HEK293 (cell line): ENCODE data around the gene NMNAT3.

Experiments used
- CTCF ChIA-PET: fragments of 350-600 bp; formaldehyde crosslinking; extraction: SDS; loops from one replicate; lab custom pipeline; 2021; ENCODE audit warnings: antibody characterized with exemption; lab: Yijun Ruan, JAX
- POLR2A ChIA-PET: fragments of 300-600 bp; formaldehyde crosslinking; extraction: SDS; loops from one replicate; lab custom pipeline; 2020; ENCODE audit warnings: antibody characterized with exemption, inconsistent platforms; lab: Yijun Ruan, JAX
- H3K27ac ChIP-seq: fragments of 200-500 bp; sonication (Bioruptor generic); 2 replicates; pipeline ENCODE4 v1.5.1; 2014; ENCODE audit warnings: low read depth, low read length, control low read depth, inconsistent platforms; ENCODE audit errors: extremely low read depth
- H3K36me3 ChIP-seq, 2 experiments: fragments of 200-500 bp in 1 of 2; sonication (Bioruptor generic) in 1 of 2; 1 replicate in 1 of 2; 2 replicates in 1 of 2; pipeline ENCODE4 v1.5.1; 2014 to 2017; ENCODE audit warnings: inconsistent platforms in 2 of 2, low read length in 2 of 2; ENCODE audit not compliant: control insufficient read depth in 2 of 2, insufficient read depth in 1 of 2
- H3K4me1 ChIP-seq: fragments of 200-500 bp; sonication (Bioruptor generic); 2 replicates; pipeline ENCODE4 v1.5.1; 2014; ENCODE audit warnings: mild to moderate bottlenecking, low read length, inconsistent platforms; ENCODE audit not compliant: control insufficient read depth, insufficient read depth
- H3K4me3 ChIP-seq: 2 replicates; pipeline ENCODE4 v1.5.1; 2011; ENCODE audit warnings: low read depth, mild to moderate bottlenecking, control low read depth, low read length, moderate library complexity
- H3K9me3 ChIP-seq: fragments of 200-500 bp; sonication (Bioruptor generic); 2 replicates; pipeline ENCODE4 v1.5.1; 2014; ENCODE audit warnings: low read depth, low read length, inconsistent platforms; ENCODE audit not compliant: control insufficient read depth, insufficient read depth
- KLF1 ChIP-seq: fragments of 450-650 bp; formaldehyde crosslinking; IDR thresholded peaks from 2 replicates; pipeline ENCODE4 v1.5.1; 2016; ENCODE audit warnings: missing biosample characterization, missing genetic modification characterization
- KLF17 ChIP-seq: fragments of 450-650 bp; formaldehyde crosslinking; IDR thresholded peaks from 2 replicates; pipeline ENCODE4 v1.5.1; 2016; ENCODE audit warnings: missing biosample characterization, missing genetic modification characterization
- SCRT2 ChIP-seq: fragments of 450-650 bp; formaldehyde crosslinking; IDR thresholded peaks from 2 replicates; pipeline ENCODE4 v1.5.1; 2016; ENCODE audit warnings: missing biosample characterization, missing genetic modification characterization
- SP3 ChIP-seq: fragments of 450-650 bp; formaldehyde crosslinking; IDR thresholded peaks from 2 replicates; pipeline ENCODE4 v1.5.1; 2016; ENCODE audit warnings: missing biosample characterization, missing genetic modification characterization
- SP7 ChIP-seq: fragments of 450-650 bp; formaldehyde crosslinking; IDR thresholded peaks from 2 replicates; pipeline ENCODE4 v1.5.1; 2016; ENCODE audit warnings: missing biosample characterization, missing genetic modification characterization
- ZBTB44 ChIP-seq: fragments of 450-650 bp; IDR thresholded peaks from 2 replicates; pipeline ENCODE4 v1.5.1; 2018; ENCODE audit warnings: missing biosample characterization, mild to moderate bottlenecking, missing genetic modification characterization
- ZNF114 ChIP-seq: fragments of 450-650 bp; formaldehyde crosslinking; IDR thresholded peaks from 2 replicates; pipeline ENCODE4 v1.5.0; 2017; ENCODE audit warnings: missing biosample characterization, missing genetic modification characterization
- ZNF146 ChIP-seq: fragments of 450-650 bp; formaldehyde crosslinking; IDR thresholded peaks from 2 replicates; pipeline ENCODE4 v1.5.1; 2016; ENCODE audit warnings: missing biosample characterization, missing genetic modification characterization
- ZNF155 ChIP-seq: fragments of 450-650 bp; formaldehyde crosslinking; IDR thresholded peaks from 2 replicates; pipeline ENCODE4 v1.5.1; 2016; ENCODE audit warnings: missing biosample characterization, missing genetic modification characterization
- ZNF18 ChIP-seq: fragments of 450-650 bp; formaldehyde crosslinking; IDR thresholded peaks from 2 replicates; pipeline ENCODE4 v1.5.1; 2016; ENCODE audit warnings: missing biosample characterization, missing genetic modification characterization
- ZNF211 ChIP-seq: fragments of 450-650 bp; formaldehyde crosslinking; IDR thresholded peaks from 2 replicates; pipeline ENCODE4 v1.5.1; 2016; ENCODE audit warnings: low read depth, missing biosample characterization, missing genetic modification characterization
- ZNF266 ChIP-seq: fragments of 450-650 bp; formaldehyde crosslinking; IDR thresholded peaks from 2 replicates; pipeline ENCODE4 v1.5.1; 2016; ENCODE audit warnings: missing biosample characterization, missing genetic modification characterization, low read depth
- ZNF274 ChIP-seq, 2 experiments: fragments of 200-500 bp in 1 of 2; fragments of 450-650 bp in 1 of 2; sonication (Bioruptor generic) in 1 of 2; formaldehyde crosslinking in 1 of 2; IDR thresholded peaks; 2 replicates each; pipeline versions ENCODE4 v1.5.1 to v1.6.1; 2014 to 2016; ENCODE audit warnings: borderline replicate concordance in 1 of 2, inconsistent platforms in 1 of 2, low read length in 1 of 2, missing biosample characterization in 1 of 2, missing genetic modification characterization in 1 of 2
- ZNF391 ChIP-seq: fragments of 450-650 bp; formaldehyde crosslinking; IDR thresholded peaks from 2 replicates; pipeline ENCODE4 v1.5.1; 2016; ENCODE audit warnings: low read depth, missing biosample characterization, missing genetic modification characterization, borderline replicate concordance
- ZNF394 ChIP-seq: fragments of 450-650 bp; formaldehyde crosslinking; IDR thresholded peaks from 2 replicates; pipeline ENCODE4 v1.5.1; 2016; ENCODE audit warnings: missing biosample characterization, missing genetic modification characterization, mild to moderate bottlenecking, moderate library complexity, borderline replicate concordance
- ZNF501 ChIP-seq: fragments of 450-650 bp; formaldehyde crosslinking; IDR thresholded peaks from 2 replicates; pipeline ENCODE4 v1.5.1; 2016; ENCODE audit warnings: missing biosample characterization, missing genetic modification characterization
- ZNF548 ChIP-seq: fragments of 450-650 bp; formaldehyde crosslinking; IDR thresholded peaks from 2 replicates; pipeline ENCODE4 v1.5.1; 2016; ENCODE audit warnings: missing biosample characterization, missing genetic modification characterization
- ZNF549 ChIP-seq: fragments of 450-650 bp; IDR thresholded peaks from 2 replicates; pipeline ENCODE4 v1.5.1; 2018; ENCODE audit warnings: missing biosample characterization, missing genetic modification characterization, mild to moderate bottlenecking, inconsistent platforms, moderate library complexity
- ZNF560 ChIP-seq: fragments of 450-650 bp; formaldehyde crosslinking; IDR thresholded peaks from 2 replicates; pipeline ENCODE4 v1.5.1; 2017; ENCODE audit warnings: missing biosample characterization, missing genetic modification characterization, borderline replicate concordance

The NMNAT3 gene

GRCh38 chr3:139691619-139692018 is 13.8 kb upstream of the NMNAT3 start:
- ChIA-PET POLR2A (no interaction called here), CTCF (no interaction called here)
- no peaks in the 10 kb centered on the region for H3K36me3 ChIP-seq
- H3K27ac ChIP-seq, result no peak overlapping the region
- H3K4me1 ChIP-seq, result no peaks in the 10 kb centered on the region
- no peak for TF ChIP-seq ZNF560 (tag by site-specific recombination)
- no peak for TF ChIP-seq ZNF114
- no peak for TF ChIP-seq ZNF211 (tag by site-specific recombination)
- TF ChIP-seq ZNF501 (tag by site-specific recombination), result no peak
- no peaks in the 10 kb centered on the region for H3K9me3 ChIP-seq
- no peak overlapping the region for H3K4me3 ChIP-seq

GRCh38 chr3:139689708-139690228 is 12.0 kb upstream of the NMNAT3 start:
- H3K9me3 ChIP-seq, result no peaks in the 10 kb centered on the region
- POLR2A ChIA-PET, result no interaction called here
- CTCF ChIA-PET, result interaction anchor here (0.7 kb wide), 1 partner anchor 377 kb away, joined by 4 read pairs; no protein-coding TSS in a partner anchor
- H3K36me3 ChIP-seq, result no peaks in the 10 kb centered on the region
- H3K4me1 ChIP-seq, result no peaks in the 10 kb centered on the region
- TF ChIP-seq SCRT2 (tag by site-specific recombination) (0 out of 2 replicates have a peak, but pooled peaks have one; percentile 40), ZNF146 (no peak)
- H3K4me3 ChIP-seq, result no peak overlapping the region
- no peak overlapping the region for H3K27ac ChIP-seq

GRCh38 chr3:139689122-139689521 is 11.3 kb upstream of the NMNAT3 start:
- H3K27ac ChIP-seq, result no peak overlapping the region
- no peaks in the 10 kb centered on the region for H3K36me3 ChIP-seq
- no peaks in the 10 kb centered on the region for H3K9me3 ChIP-seq
- CTCF ChIA-PET, result no interaction called here
- no peak overlapping the region for H3K4me3 ChIP-seq
- TF ChIP-seq ZNF18, result no peak
- TF ChIP-seq ZNF394 (tag by site-specific recombination), result no peak
- no peak for TF ChIP-seq ZNF266 (tag by site-specific recombination)
- no peak for TF ChIP-seq KLF17
- TF ChIP-seq ZNF391 (tag by site-specific recombination), result no peak
- TF ChIP-seq KLF1 (tag by site-specific recombination), result no peak
- no peak for TF ChIP-seq ZNF548 (tag by site-specific recombination)
- no peak for TF ChIP-seq ZBTB44 (tag by site-specific recombination)
- TF ChIP-seq ZNF549 (tag by site-specific recombination), result no peak
- TF ChIP-seq SP7 (tag by site-specific recombination), result no peak
- TF ChIP-seq ZNF274 (IDR thresholded peaks at IDR 0.05; ENCODE audit: low read length), result no peak
- TF ChIP-seq ZNF274 (tag by site-specific recombination; IDR thresholded peaks at IDR 0.05; ENCODE audit: borderline replicate concordance), result no peak
- TF ChIP-seq SP3, result no peak
- TF ChIP-seq ZNF155 (tag by site-specific recombination), result no peak
- TF ChIP-seq, all 188 proteins: peak for 0
- no peaks in the 10 kb centered on the region for H3K4me1 ChIP-seq
- POLR2A ChIA-PET, result no interaction called here
